Stimulated activated CD4-positive, alpha-beta T cell treated with anti-CD3 and anti-CD28 coated beads, Interleukin-12 subunit alpha, Interleukin-12 subunit beta, amount 100 ng/mL, for 48 hours (primary cell): ENCODE measurements around the gene ZBED1.
"Not testable (repeated sequence)": the region's sequence is repeated elsewhere in the genome, so short reads cannot be mapped to it uniquely, and the experiment has no call there.

Experiments used
- DNase-seq, 3 donors: peaks; one replicate each; pipeline ENCODE4 v3.0.0-alpha.2; 2020; ENCODE audit warnings: low read depth in 2 of 3, low spot score in 1 of 3

Gene ZBED1

DNA sequence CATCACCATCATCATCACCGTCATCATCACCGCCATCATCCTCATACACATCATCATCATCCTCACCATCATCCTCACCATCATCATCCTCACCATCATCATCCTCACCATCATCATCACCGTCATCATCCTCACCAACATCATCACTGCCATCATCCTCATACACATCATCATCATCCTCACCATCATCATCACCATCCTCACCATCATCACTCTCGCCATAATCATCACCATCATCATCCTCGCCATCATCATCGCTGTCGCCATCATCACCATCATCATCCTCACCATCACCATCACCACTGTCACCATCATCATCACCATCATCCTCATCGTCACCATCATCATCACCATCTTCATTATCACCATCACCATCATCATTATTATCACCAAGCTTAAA, 19.8 kb upstream of the ZBED1 start:
- DNase-seq: no peak

DNA sequence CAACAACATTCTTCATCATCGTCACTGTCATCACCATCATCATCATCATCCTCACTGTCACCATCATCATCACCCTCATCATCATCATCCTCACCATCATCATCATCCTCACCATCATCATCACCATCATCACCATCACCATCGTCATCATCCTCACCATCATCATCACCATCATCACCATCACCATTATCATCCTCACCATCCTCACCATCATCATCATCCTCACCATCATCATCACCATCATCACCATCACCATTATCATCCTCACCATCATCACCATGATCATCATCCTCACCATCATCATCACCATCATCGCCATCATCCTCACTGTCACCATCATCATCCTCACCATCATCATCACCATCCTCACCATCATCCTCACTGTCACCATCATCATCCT, 18.9 kb upstream of the ZBED1 start:
- DNase-seq: not testable (repeated sequence)

DNA sequence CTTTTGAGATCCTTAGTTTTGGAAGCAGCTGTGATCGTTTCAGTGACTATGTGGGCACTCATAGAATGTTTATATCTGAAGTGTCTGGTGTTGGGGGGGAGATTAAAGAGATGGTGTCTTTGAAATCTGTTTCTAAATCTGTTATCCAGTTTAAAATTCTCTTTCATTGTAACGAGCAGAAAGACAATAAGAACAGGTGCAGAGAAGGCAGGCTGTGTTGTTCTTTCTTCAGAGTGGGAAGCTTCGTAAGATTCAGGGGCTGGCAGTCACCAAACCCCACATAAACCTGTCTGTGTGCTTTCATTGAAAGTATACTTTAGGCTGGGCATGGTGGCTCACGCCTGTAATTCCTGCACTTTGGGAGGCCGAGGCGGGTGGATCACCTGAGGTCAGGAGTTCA, 16.3 kb upstream of the ZBED1 start:
- DNase-seq: no peak

DNA sequence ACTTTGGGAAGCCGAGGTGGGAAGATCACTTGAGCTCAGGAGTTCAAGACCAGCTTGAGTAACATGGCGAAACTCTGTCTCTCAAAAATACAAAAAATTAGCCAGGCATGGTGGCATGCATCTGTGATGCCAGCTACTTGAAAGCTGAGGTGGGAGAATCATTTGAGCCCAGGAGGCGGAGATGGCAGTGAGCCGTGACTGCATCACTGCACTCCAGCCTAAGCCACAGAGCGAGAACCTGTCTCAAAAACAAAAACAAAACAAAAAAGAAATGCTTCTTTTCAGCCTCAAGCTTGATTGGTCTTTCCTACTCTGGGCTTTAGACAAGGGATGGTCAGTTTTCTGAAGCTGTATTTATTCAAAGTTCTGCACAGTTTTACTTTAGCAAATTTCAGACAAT, 15.8 kb upstream of the ZBED1 start:
- DNase-seq: no peak

DNA sequence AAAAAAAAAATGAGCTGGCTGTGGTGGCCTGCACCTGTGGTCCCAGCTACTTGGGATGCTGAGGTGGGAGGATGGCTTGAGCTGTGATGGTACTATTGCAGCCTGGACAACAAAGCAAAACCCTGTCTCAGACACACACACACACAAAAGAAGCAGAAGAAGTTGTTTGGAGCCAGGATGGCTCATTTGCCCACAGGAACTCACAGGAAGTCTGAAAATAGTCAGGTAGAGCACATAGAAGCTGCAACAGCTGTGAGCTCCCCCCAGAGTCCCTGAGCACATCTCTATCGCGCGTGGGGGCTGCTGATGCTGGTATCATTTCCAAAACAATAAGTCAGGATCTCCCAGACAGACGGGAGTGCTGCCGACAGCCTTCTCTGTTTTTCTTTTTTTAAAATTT, 13.4 kb upstream of the ZBED1 start:
- DNase-seq: no peak

DNA sequence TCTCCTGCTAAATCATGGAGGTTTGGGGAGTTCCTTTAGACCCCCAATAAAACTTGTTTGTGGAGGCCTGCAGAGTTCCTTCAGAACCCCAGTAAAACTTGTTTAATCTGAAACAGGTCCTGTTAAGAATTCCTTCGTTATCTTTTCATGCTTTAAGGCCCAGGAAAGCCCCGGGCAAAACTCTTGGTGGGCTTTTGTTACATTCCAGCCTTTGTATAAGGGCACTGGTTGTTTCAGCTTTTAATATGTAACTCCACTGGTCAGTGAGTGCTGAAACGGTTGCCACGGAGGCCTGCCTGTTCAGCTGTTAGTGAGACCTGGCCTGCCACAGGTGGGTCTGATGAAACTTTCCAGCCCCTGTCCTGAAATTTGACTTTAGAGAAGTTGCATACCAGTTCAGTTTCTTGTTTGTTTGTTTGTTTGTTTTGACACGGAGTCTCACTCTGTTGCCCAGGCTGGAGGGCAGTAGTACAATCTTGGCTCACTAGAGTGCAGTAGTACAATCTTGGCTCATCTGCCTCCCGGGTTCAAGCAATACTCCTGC, 12.4 kb upstream of the ZBED1 start:
- no peak for DNase-seq

DNA sequence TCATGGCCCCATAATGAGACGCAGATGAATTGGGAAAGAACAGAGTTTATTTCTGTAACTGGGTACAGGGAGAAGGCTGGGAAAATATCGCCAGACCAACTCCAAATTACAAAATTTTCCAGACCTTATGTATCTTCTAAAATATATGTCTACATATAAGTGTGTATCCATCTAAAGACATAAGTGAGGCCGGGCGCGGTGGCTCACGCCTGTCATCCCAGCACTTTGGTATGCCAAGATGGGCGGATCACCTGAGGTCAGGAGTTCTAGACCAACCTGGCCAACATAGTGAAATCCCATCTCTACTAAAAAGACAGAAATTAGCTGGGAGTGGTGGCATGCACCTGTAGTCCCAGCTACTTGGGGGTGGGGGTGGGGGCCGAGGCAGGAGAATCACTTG, 11.7 kb upstream of the ZBED1 start:
- no peak for DNase-seq

DNA sequence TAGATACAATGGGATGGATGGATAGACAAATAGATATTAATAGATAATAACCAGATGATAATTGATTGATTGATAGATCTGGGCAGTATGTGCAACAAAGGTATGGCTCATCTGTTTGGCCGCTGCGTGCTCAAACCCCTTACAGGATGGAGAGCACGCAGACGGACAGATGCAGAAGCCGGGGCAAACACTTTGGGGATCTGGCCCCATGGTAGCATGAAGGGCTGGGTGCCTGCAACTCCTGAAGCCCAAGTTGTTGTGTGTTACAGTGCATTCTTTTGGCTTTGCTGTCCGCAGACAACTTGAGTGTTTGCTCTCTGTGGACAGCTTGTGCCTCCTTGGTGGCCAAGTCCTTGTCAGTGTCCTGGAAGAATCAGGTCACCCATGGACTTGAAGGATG, 10.6 kb upstream of the ZBED1 start:
- DNase-seq: no peak

DNA sequence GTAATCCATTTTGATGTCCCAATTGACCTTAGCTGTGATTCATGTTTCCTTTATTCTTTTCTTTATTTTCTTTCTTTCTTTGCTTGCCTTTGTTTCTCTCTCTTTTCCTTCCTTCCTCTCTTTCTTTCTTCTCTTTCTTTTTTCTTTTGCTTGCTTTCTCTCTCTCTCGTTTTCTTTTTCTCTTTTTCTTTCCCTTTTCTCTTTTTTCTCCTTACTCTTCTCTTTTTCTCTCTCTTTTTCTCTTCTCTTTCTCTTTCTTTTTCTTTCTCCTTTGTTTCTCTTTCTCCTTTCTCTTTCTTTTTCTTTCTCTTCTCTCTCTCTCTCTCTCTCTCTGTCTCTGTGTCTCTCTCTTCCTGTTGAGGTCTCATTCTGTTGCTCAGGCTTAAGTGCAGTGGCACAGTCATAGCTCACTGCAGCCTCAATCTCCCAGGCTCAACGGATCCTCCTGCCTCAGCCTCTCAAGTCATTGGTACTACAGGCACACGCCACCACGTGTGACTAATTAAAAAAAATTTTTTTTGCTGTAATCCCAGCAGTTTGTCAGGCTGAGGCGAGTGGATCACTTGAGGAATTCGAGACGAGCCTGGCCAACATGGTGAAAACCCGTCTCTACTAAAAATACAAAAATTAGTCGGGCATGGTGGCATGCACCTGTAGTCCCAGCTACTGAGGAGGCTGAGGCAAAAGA, 8.0 kb upstream of the ZBED1 start:
- DNase-seq: no peak

DNA sequence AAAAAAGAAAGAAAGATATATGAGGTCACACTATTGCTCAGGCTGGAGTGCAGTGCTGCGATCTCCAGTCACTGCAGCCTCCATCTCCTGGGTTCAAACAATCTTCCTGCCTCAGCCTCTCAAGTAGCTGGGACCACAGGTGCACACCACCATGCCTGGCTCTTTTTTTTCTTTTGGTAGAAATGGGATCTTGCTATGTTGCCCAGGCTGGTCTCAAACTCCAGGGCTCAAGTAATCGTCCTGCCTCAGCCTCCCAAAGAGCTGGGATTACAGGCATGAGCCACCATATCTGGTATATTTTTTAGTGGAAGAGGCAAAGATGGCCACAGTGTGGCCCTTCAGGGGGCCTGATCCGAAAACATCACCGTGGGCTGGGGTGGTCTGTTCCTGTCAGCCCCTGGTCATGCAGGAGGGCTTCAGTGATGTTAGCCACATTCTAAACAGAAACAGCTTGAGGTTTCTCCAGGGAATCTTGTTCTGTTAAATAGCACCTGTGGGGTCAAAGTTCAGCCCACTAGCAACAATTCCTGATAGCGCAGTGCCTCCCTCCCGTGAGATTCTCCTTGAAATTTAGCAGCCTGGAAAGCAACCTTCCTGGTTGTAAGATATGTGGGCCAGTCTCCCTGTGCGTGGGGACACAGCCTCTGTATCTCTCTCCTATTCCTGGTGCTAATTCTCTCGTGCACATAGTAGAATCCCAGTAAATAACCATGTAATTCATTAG, 7.3 kb upstream of the ZBED1 start:
- no peak for DNase-seq

DNA sequence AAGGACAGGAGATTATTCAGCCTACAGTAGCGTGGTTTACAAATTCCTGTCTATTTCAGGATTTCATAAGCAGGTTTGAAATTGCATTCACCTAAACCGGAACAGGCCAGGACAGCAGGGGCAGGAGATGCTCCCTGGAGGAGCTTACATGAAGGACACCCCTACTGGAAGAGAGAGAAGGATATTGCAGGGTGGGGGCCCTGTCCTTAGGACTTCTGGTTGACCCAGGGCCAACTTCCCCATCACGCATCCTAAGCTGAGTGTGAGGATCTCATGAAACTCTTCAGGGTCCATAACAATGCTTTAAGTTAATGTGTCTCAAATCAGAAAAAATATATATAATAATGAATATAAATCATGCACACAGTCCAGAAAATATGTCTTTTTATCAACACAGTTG, 6.4 kb upstream of the ZBED1 start:
- DNase-seq: no peak

DNA sequence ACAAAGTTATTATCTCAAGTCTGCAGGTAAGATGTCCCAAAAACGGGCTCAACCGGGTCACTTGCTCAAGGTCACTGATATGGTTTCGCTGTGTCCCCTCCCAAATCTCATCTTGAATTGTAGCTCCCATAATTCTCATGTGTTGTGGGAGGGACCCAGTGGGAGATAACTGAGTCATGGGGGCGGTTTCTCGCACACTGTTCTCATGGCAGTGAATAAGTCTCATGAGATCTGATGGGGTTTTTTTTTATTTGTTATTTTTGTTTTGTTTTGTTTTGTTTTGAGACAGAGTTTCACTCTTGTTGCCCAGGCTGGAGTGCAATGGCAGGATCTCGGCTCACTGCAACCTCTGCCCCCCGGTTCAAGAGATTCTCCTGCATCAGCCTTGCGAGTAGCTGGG, 4.6 kb upstream of the ZBED1 start:
- DNase-seq: not testable (repeated sequence)

DNA sequence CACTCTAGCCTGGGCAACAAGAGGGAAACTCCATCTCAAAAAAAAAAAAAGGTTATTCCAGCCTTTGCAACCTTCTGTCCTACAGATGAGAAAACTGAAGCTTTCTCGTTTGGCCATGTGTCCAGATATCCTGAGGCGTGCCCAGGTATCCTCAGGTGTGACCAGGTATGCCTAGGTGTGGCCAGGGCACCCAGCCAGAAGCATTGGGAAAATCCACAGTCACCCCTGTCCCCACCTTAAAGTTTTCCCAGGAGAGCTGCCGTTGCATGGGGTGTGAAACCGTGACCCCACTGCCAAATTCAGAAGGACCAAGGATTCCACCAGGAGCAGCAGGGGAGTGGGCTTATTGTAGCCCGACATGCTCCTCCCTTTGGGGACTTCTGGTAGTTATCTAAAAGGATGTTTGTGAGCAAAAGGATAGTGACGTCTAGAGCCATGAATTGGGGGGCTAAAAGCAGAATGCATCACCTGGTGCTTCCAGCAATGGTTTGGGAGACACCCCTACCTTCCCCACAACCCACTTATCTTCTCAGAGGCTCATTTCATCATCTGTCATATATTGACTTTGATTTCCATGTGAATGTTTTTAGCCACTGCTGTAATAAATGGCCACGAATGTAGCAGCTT, 4.0 kb upstream of the ZBED1 start:
- DNase-seq: no peak

DNA sequence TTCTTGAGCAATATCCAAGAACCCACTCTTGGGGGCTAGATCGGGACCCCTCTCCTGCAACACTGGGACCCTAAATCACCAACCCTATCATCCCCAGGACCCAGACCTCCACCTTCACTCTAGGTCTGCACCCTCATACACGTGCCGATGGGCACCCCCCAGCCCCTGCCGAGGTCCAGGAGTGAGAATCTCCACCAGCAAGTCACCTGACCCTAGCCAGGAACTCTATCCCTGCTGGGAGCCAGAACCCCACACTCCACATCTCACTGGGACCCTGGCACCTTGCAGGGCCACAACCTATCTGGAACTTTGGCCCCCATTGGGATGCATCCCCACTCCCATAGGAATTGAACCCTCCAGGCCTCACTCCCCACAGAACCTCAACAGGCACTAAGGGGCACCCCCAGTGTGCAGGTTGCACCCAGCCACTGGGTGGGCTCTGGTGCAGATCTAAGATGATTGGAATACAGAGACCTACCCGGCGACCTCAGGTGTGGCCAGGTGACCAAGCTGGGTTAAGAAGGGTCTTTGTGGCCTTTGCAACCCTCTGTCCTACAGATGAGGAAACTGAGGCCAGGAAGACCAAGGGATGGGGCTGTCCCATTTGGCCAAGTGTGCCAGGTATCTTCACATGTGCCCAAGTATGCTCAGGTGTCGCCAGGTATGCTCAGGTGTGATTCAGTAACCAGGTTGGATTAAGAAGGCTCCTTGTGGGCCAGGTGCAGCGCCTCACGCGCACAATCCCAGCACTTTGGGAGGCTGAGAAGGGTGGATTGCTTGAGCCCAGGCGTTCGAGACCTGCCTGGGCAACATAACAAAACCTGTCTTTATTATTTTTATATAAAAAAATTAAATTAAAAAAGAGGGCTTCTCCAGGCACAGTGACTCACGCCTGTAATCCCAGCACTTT, 3.1 kb upstream of the ZBED1 start:
- DNase-seq: no peak

DNA sequence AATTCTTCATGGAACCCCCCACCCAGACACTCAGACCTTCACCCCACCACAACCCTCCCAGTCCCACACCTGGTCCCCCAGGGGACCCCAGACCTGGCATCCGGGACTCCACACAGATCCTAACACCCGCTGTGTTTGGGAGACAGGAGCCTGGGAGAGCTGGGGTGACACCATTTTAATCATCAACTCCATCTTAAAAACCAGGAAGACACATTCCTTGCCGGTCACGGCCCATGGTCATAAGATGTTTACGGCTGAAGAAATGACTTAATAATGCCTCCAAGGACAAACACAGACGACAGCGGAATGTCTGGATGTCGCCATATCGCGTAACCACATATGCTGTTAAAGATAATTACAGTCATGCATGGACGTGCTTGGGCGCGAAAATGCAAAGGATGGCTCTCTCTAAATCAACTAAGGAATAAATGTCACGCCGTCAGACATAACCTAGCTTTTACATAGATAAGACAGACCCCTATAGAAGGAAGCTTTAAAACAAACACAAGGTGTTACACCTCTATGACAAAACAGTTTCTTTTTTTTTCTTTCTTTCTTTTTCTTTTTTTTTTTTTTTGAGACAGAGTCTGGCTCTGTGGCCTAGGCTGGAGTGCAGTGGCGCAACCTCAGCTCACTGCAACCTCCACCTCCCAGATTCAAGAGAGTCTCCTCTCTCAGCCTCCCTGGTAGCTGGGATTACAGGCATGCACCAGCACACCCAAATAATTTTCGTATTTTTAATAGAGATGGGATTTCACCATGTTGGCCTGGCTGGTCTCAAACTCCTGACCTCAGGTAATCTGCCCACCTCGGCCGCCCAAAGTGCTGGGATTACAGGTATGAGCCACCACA, 2.1 kb upstream of the ZBED1 start:
- no peak for DNase-seq

DNA sequence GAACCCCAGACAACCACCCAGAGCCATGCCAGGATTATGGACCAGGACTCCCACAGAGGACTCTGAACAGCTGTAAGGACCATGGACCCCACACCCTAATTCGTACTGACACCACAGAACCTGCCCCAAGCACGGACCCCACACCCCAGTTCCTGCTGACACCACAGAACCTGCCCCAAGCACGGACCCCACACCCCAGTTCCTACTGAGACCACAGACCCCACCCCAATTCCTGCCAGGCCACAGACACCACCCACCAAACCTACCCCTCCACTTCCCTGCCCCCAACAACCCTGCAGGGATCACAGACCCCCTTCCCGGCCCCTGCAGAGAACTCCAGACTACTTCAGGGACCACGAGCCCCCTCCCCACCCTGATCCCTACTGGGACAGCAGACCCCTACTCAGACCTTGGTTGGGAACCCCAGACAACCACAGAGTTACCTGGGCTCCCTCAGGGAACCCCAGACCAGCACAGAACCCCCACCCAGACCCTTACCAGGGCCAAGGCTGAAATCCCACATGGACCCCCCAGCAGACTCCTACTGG, 1.4 kb upstream of the ZBED1 start:
- no peak for DNase-seq

DNA sequence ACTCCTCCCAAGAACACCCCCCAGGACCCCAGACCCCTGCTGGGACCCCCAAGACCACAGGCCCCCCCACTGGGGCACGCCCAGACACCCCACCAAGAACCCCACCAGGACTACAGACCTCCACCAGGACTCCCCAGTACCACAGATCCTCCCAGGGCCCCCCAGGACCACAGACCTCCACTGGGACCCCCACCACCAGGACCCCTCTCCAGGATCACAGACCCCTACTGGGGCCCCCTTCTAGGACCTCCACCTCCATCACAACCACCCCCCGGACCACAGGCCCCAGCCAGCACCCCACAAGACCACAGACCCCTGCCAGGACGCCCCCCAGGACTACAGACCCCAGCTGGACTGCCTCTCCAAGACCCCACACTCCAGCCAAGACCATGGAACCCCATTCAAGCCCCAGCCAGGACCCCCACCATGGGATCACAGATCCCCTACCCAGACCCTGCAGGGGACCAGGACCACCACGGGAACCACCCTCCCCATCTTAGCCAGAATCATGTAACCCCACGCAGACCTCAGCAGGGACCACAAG, 855 bp upstream of the ZBED1 start:
- DNase-seq: no peak

DNA sequence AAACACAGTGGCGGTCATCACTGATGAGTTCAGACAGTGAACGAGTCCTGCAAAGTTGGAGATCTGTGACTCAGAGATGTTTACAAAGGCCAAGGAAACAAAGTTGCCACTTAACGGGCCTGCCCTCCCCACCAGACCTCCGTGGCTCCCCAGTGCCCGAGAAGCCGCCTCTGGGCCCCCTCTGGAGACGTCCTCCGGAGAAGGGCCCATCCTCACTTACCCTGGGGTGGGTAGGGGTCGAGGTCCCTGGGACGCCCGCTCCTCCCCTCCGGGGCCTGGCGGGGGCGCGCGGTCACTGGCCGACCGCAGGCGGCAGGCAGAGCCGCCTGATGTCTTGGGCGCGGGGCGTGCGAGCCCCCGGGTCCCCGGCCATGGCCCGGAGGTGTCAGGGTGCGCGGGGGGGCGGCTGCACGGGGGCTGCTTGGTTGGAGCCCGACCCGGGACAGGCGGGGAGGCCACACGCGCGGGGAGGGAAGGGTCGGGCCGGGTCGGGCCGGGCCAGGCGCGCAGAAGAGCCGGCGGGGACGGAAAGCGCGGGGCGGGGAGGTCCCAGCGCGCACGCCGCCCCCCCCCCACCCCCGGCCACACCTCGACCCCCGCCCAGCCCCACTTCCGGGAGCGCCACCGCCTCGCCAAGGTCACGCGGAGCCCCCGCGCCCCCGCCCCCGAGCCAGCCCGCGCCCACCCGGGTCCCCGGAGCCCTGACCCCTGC, 529 bp downstream of the ZBED1 start:
- peak in 2 of 3 donors; percentile 12 to 13 for DNase-seq

DNA sequence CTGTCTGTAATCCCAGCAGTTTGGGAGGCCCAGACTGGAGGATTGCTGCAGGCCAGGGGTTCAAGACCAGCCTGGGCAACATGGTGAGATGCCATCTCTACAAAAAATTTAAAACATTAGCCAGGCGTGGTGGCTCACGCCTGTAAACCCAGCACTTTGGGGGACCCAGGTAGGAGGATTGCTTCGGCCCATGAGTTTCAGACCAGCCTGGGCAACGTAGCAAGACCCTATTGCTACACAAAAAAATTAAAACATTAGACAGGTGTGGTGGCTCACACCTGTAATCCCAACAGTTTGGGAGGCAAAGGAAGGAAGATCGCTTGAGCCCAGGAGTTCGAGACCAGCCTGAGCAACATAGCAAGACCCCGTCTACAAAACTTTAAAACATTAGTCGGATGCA, 1.3 kb downstream of the ZBED1 start:
- no peak for DNase-seq
